ENCODE results near the gene GJC2.

The GJC2 gene

DNA sequence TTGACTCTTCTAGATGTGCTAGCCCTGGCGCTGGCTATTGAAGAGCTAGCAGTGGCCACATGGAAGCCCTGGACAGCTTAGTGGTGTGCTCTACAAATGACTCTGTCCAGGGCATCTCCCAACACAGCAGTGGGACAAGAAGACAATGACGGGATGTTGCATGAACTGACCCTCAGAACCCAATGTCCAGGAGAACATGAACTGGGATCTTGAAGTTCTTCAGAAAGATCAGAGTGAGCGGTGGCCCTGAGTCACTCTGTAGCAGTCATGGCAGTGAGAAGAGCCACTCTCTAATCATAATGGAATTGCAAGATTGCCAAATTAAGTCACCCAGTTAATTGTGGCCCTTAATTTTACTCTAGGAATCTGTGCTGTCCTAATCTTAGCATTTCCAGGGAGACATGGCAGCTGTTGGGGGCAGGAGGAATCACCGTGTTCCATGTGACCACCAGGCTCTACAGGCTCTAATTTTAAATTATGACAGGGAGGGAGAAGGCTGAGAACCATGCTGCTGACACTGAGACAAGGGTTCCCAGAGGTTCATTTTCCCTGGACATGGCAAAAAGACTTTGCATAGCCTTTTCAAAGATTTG, 47.9 kb downstream of the GJC2 start:
- no peak for DNase-seq

GRCh38 chr1:228198977-228199590, 49.4 kb downstream of the GJC2 start:
- DNase-seq = peak; percentile 0 to 30

GRCh38 chr1:228204958-228205357, 55.2 kb downstream of the GJC2 start:
- DNase-seq = no peak

- DNase-seq = no peak
Observed at GRCh38 chr1:228205526-228206436, 56.1 kb downstream of the GJC2 start.

GRCh38 chr1:228206582-228207351, 57.0 kb downstream of the GJC2 start:
- no peak for DNase-seq

DNA sequence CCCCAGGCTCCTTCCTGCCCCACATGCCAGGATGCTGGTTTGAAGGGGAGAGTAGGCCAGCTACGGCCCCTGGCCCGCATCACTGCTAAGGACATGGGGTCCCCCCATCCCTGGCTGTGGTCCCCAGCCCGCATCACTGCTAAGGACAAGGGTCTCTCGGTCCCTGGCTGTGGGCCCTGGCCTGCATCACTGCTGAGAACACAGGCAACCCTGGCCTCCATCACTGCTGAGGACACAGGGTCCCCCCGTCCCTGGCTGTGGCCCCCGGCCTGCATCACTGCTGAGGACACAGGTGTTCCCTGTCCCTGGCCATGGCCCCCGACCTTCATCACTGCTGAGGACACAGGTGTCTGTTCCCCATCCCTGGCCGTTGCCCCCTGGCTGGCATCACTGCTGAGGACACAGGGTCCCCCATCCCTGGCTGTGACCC, 57.7 kb downstream of the GJC2 start:
- DNase-seq = no peak

DNA sequence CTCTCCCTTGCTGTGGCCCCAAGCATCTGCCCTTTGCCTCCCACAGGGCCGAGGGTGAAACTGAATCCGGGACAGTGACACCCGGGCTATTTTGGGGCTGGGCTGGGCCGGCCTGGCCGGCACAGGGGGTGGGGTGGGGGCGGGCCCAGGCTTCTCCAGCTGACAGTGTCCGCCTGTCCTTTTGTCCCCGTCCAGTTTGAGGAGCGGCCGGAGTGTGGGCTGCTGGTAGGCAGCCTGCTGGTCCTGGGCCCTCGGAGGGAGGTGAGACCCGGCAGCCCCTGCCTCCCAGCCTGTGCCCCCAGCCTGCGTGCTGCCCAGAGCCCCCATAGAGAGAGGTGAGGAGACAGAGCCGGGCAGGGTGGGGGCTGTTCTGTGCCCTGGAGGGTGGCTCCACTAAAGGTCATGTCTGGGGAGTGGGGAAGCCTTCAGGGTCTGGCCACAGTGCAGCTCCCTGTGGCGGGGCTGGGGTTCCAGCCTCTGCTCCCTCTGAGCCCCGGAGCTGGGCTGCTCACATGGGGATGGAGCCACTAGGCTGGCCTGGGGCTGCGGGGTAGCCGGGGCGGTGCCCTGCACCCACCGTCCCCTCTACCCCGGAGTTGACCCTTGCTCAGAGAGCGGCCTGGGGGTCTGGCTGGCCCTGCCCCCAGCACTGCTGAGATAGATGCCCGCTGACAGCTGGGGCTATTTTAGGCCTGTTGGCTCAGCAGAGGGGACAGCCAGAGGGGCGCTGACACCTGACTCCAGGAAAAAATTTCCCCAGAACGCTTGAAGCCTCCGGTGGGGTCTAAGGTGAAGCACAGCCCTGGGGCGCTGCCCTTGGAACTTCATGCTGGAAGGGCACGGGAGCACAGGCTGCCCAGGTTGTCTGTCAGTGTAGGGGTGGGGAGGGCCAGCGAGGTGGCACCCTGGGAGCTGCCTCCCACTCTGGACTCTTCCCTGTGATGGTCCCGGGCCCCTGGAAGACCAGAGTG, 58.4 kb downstream of the GJC2 start, which contains the start of gene OBSCN:
OBSCN (plus strand) TSS at position 194 of the 971 bp plus-strand sequence. CDS start 3,740 bp downstream, outside the sequence.
- no peak for DNase-seq

- DNase-seq = no peak
Observed at GRCh38 chr1:228208831-228209551, 59.3 kb downstream of the GJC2 start.
